GM12872 (cell line): ENCODE data around the gene LSM3.

Experiments used
- CTCF ChIP-seq: IDR thresholded peaks from 3 replicates; pipeline ENCODE4 v1.5.1; 2011; ENCODE audit warnings: low read depth, mild to moderate bottlenecking, low read length, moderate library complexity; ENCODE audit not compliant: insufficient read depth

Gene LSM3

GRCh38 chr3:14133188-14133800 is 45.3 kb upstream of the LSM3 start:
- no peak for TF ChIP-seq CTCF

GRCh38 chr3:14133876-14134275 is 44.7 kb upstream of the LSM3 start:
- TF ChIP-seq CTCF, result no peak

- no peak for TF ChIP-seq CTCF
Measured at GRCh38 chr3:14134291-14134690, 44.3 kb upstream of the LSM3 start.

- no peak for TF ChIP-seq CTCF
Measured at GRCh38 chr3:14135581-14135980, 43.0 kb upstream of the LSM3 start.

GRCh38 chr3:14137004-14137403 is 41.6 kb upstream of the LSM3 start:
- TF ChIP-seq CTCF, result no peak

GRCh38 chr3:14137445-14137844 is 41.2 kb upstream of the LSM3 start:
- TF ChIP-seq CTCF, result no peak

GRCh38 chr3:14138109-14138877 is 40.3 kb upstream of the LSM3 start:
- TF ChIP-seq CTCF, result no peak
